Measurements from ENCODE around the gene ANXA1.
"Not testable (repeated sequence)": the region's sequence is repeated elsewhere in the genome, so short reads cannot be mapped to it uniquely, and the experiment has no call there.

Gene ANXA1

DNA sequence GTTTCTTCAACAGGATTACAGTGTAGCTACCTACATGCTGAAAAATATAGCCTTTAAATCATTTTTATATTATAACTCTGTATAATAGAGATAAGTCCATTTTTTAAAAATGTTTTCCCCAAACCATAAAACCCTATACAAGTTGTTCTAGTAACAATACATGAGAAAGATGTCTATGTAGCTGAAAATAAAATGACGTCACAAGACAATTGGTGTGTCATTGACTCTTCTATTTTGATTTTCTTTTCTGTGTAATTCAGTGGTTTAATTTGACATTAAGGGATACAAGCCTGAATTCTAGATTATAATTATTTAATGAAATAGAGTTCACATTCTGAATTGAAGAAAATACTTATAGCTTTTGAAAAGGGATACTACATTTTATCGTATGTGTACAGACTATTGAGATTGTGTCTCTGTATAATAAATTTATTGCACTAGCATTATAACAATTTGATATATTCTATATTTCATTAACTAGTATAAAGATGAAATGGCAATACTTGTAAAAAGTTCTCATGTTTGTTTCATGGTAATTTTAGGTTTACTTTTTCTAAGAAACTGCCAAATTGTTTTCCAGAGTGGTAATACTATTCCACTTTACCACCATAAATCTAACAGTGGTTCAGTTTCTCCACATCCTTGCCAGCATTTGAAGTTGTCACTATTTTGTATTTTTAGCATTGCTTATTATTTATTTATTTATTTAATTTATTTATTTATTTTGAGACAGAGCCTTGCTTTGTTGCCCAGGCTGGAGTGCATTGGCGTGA, 18.7 kb downstream of the ANXA1 start:
- no peak for DNase-seq

- DNase-seq: no peak
Observed at GRCh38 chr9:73172901-73173215, 21.2 kb downstream of the ANXA1 start.

DNA sequence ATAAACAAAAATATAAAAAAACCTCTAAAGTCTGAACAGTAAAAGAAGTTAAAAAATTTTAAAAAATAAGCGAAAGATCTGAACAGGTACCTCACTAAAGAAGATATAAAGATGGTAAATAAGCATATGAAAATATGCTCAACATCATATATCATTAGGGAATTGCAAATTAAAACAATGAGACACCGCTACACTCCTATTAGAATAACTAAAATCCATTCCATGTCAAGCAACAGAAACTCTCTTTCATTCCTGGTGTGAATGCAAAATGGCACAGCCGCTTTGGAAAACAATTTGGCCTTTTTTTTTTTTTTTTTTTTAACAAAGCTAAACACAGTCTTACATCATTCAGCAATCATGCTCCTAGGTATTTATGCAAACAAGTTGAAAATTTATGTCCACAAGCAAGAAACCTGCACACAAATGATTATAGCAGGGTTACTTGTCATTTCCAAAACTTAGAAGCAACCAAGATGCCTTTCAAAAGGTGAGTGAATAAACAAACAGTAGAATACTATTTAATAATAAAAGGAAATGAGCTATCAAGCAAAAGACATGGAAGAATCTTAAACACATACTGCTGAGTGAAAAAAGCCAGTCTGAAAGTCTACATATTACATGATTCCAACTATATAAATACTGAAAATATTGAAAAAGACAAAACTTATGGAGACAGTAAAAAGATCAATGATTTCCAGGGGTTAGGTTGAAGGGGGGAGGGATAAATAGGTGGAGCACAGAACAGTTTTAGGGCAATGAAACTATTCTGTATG, 22.1 kb downstream of the ANXA1 start:
- no peak for DNase-seq

GRCh38 chr9:73174330-73174980, 22.8 kb downstream of the ANXA1 start:
- DNase-seq: no peak

GRCh38 chr9:73176450-73176875, 24.8 kb downstream of the ANXA1 start:
- peak; percentile 35 for DNase-seq

DNA sequence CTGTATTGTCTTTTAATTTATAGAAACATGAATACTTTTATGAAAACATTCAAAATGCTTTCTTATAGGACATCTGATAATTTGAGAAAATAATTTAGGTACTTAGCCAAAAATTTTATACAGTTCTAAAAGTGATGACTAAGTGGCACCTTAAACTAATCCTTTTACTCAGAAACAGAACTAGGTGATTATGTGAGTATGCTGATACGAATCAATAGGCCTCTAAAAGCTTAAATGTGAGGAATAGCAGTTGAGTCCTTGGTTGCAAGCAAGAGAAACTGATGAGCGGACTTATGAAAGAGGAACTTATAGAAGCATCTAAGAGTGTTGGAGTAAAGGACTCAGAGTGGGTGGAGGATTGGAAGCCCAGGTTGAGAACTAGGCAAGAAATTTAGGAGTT, 26.4 kb downstream of the ANXA1 start:
- DNase-seq: no peak

- DNase-seq: no peak
Observed at GRCh38 chr9:73179589-73179988, 27.9 kb downstream of the ANXA1 start.

GRCh38 chr9:73180403-73180802, 28.7 kb downstream of the ANXA1 start:
- peak; percentile 84 for DNase-seq

- no peak for DNase-seq
Observed at GRCh38 chr9:73182928-73183327, 31.3 kb downstream of the ANXA1 start.

DNA sequence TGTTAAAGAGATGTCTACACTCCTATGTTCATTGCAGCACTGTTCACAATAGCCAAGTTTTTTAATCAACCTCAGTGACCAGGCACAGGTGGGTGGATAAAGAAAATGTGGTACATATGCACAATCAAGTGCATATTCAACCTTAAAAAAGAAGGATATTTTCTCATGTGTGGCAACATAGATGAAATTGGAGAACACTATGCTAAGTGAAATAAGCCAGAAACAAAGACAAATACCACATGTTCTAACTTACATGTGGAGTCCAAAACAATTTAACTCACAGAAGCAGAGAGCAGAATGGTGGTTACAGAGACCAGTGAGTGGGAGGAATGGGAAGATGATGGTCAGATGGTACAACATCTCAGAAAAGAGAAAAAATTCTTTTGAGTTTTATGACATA, 31.8 kb downstream of the ANXA1 start:
- DNase-seq: no peak

DNA sequence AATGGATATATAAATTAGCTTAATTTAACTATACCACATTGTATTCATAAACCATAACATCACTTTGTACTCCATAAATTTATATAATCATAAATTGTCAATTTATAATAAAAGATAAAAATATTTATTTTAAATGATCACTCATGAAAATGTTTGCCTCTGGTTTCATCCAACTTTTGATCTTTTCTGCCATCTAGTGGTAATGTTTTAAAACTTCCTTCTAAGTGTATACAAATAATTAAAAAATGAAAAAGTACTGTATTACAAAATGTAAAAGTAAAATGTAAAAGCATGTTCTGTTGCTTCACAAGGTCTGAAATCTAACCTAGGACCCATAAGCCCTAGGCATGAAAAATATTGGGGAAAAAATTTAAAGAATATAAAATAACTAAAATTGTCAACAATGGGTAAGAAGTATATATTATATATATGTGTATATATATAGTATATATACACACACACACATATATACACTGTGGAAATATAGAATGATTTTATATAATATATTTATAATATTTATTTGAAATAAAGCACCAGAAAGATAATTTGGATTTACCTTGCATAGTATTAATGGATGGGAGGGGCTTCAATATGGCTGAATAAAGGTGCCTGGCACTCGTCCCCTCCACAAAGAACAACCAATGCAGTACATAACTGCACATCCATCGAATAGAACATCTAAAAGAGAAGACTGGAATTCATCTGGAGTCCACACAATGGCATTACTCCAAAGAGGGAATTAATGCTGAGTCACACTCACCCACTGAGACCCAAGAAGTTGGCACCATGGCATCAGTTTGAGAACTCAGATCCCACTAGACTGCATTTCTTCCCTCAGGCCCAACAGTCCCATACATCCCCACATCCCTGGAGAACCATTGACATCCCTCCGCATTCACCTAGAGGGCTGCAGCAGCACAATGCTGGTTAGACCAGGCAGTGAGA, 32.5 kb downstream of the ANXA1 start:
- peak; percentile 45 for DNase-seq

DNA sequence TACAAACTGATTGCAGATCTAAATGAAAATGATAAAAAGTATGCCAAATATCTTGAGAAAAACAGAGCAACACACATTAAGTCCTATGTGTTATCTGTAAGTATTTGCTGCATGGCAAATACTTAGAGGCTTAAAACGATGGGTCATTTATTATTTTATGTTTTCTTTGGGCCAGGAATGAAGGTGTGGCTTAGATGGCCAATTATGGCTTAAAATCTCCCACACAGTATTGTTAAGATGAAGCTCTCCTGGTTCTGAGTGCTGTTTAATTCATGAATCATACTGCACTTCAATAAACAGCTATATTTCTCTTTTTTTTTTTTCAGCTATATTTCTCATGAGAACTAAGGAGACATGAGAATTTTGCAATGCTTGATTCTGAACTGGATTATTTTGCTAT, 39.4 kb downstream of the ANXA1 start:
- not testable (repeated sequence) for DNase-seq

GRCh38 chr9:73194284-73194683, 42.6 kb downstream of the ANXA1 start:
- no peak for DNase-seq

DNA sequence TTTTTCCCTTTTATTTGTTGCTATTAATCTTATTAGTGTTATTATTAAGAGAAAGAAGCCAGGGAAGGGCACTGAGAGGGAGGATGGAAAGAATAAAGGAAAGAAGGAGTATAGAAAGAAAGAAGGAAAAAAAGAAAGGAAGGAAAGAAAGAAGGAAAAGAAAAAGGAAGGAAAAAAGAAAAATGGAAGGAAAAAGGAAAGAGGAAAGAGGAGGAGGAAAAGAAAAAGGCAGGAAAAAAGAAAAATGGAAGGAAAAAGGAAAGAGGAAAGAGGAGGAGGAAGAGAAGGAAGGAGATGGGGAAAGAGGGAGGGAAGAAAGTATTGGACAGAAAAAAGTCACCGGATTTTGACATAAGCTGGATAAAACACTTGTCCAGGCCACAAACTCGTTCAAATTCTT, 47.8 kb downstream of the ANXA1 start:
- DNase-seq: no peak

- DNase-seq: no peak
Observed at GRCh38 chr9:73199886-73200285, 48.2 kb downstream of the ANXA1 start.

- DNase-seq: peak; percentile 18
Observed at GRCh38 chr9:73200694-73201452, 49.2 kb downstream of the ANXA1 start.

GRCh38 chr9:73202980-73203379, 51.3 kb downstream of the ANXA1 start:
- no peak for DNase-seq

- no peak for DNase-seq
Observed at GRCh38 chr9:73204936-73205335, 53.3 kb downstream of the ANXA1 start.

DNA sequence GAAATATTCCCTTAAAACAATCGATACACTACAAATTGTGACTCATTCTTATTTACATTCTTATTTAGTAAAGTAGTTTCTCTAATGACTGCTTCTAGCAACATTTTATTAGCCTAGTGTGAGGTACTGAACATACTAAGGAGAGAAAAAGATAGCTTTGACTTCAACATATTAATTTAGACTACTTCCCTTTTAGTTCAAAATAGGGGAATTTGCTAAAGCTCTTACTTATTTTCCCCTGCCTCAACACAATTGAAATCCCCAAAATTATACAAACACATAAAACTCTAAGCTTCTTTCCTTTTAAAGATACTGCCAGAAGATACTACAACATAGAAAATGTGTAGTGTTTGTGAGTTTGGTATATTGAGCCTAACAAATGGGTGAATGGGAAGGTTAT, 55.2 kb downstream of the ANXA1 start:
- no peak for DNase-seq

DNA sequence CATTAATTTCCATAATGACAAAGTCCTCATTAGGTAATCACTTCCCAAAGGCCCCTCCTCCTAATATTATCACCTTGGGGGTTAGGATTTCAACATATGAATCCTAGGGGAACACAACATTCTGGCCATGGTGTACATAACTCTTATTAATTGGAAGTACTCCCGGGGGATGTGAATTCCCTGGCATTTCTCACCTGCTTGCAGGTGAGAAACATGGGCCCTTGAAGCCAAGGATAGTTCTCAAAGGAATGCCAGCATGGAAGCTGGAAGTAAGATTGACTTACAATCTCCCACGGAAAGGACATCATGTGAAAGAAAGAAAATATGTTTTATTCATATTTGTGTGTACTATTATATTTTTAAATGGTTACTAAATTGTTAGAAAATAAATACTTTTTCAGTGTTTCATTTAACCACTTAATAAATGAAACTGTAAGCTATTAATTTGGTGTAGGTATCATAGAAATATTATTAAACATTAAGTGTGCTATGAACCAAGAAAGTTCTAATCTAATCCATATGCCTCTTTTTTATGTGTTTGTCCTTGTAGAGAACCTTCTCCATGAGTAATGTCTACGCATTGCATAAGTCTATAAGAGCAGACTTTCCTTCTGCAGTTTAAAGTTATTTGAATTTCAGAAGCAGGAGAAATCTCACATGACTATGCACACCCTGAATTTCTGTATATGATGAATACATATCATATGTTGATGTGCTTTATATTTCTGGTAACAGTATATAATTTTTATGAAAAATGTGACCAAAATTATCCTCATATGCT, 59.4 kb downstream of the ANXA1 start:
- no peak for DNase-seq

- DNase-seq: no peak
Observed at GRCh38 chr9:73213300-73213699, 61.6 kb downstream of the ANXA1 start.

Data from fibroblast of skin of right quadriceps (primary cell).